GM23248 (cell line): ENCODE measurements around the gene TTC24.

Experiments used
- EZH2 ChIP-seq: fragments of 200-600 bp; sonication (generic); IDR thresholded peaks from 2 replicates; pipeline ENCODE4 v1.6.1; 2018; ENCODE audit warnings: antibody characterized with exemption, mild to moderate bottlenecking; ENCODE audit not compliant: insufficient read depth, poor library complexity, severe bottlenecking
- EZH2phosphoT487 ChIP-seq: fragments of 200-600 bp; sonication (generic); IDR thresholded peaks from 2 replicates; pipeline ENCODE4 v1.6.1; 2018; ENCODE audit warnings: antibody characterized with exemption, moderate library complexity, mild to moderate bottlenecking, low read depth; ENCODE audit not compliant: insufficient read depth

- no peak for TF ChIP-seq EZH2
- TF ChIP-seq EZH2phosphoT487: no peak
Observed at GRCh38 chr1:156540955-156541354, 38.6 kb upstream of the TTC24 start.
